RWPE2 (cell line): ENCODE data around the gene MC3R.

ENCODE experiments used
- ATAC-seq: fragments of 200-7000 bp; cut with Tn5 transposase; 3 replicates; pipeline ENCODE4 v1.9.1; 2021; ENCODE audit warnings: low read depth
- DNase-seq: peaks from one replicate; pipeline ENCODE4 v3.0.0-alpha.2; 2020; ENCODE audit warnings: low spot score
- H3K27ac ChIP-seq: fragments of 450-650 bp; 2 replicates; pipeline ENCODE4 v1.5.1; 2017; ENCODE audit warnings: mild to moderate bottlenecking; ENCODE audit not compliant: poor library complexity, severe bottlenecking
- H3K27me3 ChIP-seq: fragments of 250-450 bp; sonication (Bioruptor Pico); 2 replicates; pipeline ENCODE4 v1.5.1; 2021; ENCODE audit warnings: mild to moderate bottlenecking, moderate library complexity; ENCODE audit not compliant: insufficient read depth, poor library complexity, severe bottlenecking
- H3K36me3 ChIP-seq: fragments of 250-450 bp; sonication (Bioruptor Pico); 2 replicates; pipeline ENCODE4 v1.5.1; 2020; ENCODE audit warnings: low read depth, mild to moderate bottlenecking, moderate library complexity
- H3K4me1 ChIP-seq: fragments of 250-450 bp; sonication (Bioruptor Pico); 2 replicates; pipeline ENCODE4 v1.5.1; 2021; ENCODE audit warnings: mild to moderate bottlenecking, moderate library complexity; ENCODE audit not compliant: insufficient read depth, poor library complexity, severe bottlenecking
- H3K4me3 ChIP-seq: fragments of 250-450 bp; sonication (Bioruptor Pico); 2 replicates; pipeline ENCODE4 v1.5.1; 2021; ENCODE audit warnings: mild to moderate bottlenecking, moderate library complexity; ENCODE audit not compliant: severe bottlenecking
- H3K9me3 ChIP-seq: fragments of 250-450 bp; sonication (Bioruptor Pico); 2 replicates; pipeline ENCODE4 v1.5.1; 2021; ENCODE audit warnings: mild to moderate bottlenecking, moderate library complexity; ENCODE audit not compliant: severe bottlenecking
- TF ChIP-seq, protein P1 (sequence below): fragments of 450-650 bp; IDR thresholded peaks from one replicate; pipeline ENCODE4 v1.5.1; 2017; ENCODE audit warnings: mild to moderate bottlenecking, moderate library complexity; ENCODE audit not compliant: poor library complexity, severe bottlenecking

Gene MC3R

DNA sequence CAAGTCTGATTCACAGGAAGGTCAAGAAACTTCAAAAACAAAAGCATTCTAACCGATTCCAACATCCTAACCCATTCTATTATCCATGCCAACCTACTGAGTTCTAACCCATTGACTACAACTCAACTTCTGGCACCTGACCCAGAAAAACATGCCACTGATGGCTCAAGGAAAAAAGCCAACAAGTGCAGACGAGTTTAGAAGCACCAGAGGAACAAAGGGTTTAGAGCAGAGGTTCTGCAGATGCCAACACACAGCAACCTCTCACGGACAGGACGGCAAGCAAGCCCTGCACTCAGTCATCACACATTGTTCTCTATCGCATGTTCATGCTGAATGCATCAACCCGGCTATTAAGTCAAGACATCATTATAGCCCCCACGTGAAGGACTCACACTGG is 25.2 kb upstream of the MC3R start:
- peak overlapping the region; percentile 98 for H3K27ac ChIP-seq
- ATAC-seq: peak; percentile 74
- no peaks in the 10 kb centered on the region for H3K36me3 ChIP-seq
- H3K4me3 ChIP-seq: no peak overlapping the region
- no peaks in the 10 kb centered on the region for H3K27me3 ChIP-seq
- peaks cover 11% of the 10 kb centered on the region for H3K9me3 ChIP-seq
- peak; percentile 95 for DNase-seq
- TF ChIP-seq, protein P1, sequence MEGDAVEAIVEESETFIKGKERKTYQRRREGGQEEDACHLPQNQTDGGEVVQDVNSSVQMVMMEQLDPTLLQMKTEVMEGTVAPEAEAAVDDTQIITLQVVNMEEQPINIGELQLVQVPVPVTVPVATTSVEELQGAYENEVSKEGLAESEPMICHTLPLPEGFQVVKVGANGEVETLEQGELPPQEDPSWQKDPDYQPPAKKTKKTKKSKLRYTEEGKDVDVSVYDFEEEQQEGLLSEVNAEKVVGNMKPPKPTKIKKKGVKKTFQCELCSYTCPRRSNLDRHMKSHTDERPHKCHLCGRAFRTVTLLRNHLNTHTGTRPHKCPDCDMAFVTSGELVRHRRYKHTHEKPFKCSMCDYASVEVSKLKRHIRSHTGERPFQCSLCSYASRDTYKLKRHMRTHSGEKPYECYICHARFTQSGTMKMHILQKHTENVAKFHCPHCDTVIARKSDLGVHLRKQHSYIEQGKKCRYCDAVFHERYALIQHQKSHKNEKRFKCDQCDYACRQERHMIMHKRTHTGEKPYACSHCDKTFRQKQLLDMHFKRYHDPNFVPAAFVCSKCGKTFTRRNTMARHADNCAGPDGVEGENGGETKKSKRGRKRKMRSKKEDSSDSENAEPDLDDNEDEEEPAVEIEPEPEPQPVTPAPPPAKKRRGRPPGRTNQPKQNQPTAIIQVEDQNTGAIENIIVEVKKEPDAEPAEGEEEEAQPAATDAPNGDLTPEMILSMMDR: no peak
- peaks cover 42% of the 10 kb centered on the region for H3K4me1 ChIP-seq

DNA sequence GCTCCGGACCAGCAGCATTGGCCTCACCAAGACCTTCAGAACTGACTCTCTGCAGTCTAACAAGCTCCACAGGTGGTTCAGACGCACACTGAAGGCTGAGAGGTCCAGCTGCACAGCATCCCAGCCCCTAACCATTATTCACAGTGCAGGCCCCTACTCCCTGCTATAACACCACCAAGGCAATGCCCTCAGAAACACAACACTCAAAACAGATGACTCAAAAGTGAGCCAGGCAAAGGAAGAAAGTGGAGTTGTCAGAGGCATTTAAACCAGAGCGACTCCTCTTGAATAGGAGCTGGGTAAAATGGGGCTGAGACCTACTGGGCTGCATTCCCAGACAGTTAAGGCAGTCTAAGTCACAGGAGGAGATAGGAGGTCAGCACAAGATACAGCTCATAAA is 20.5 kb upstream of the MC3R start:
- DNase-seq (no peak), ATAC-seq (no peak)
- H3K36me3 ChIP-seq: no peaks in the 10 kb centered on the region
- H3K9me3 ChIP-seq: no peaks in the 10 kb centered on the region
- H3K27me3 ChIP-seq: no peaks in the 10 kb centered on the region
- TF ChIP-seq, protein P1: no peak
- peaks cover 32% of the 10 kb centered on the region for H3K4me1 ChIP-seq
- no peak overlapping the region for H3K27ac ChIP-seq
- no peak overlapping the region for H3K4me3 ChIP-seq

DNA sequence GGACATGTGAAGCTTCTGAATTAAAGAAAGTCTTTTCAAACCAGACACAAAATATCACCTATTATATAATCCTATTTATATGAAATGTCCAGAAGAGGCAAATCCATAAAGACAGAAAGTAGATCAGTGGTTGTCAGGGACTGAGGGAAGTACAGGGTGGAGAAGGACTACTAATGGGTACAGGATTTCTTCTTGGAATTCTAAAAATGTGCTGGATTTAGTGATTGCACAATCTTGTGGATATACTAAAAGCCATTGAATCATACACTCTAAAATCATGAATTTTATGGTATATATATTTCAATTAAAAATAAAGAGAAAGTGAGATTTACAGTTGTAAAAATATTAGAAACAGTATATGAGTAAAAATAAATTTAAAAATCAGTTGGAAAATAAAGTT is 18.7 kb upstream of the MC3R start:
- Histone ChIP-seq H3K27me3 (no peaks in the 10 kb centered on the region), H3K36me3 (no peaks in the 10 kb centered on the region), H3K9me3 (no peaks in the 10 kb centered on the region), H3K27ac (peak overlapping the region; percentile 67), H3K4me1 (peaks cover 18% of the 10 kb centered on the region), H3K4me3 (no peak overlapping the region)
- DNase-seq (no peak), ATAC-seq (peak; percentile 94)
- TF ChIP-seq, protein P1: no peak

DNA sequence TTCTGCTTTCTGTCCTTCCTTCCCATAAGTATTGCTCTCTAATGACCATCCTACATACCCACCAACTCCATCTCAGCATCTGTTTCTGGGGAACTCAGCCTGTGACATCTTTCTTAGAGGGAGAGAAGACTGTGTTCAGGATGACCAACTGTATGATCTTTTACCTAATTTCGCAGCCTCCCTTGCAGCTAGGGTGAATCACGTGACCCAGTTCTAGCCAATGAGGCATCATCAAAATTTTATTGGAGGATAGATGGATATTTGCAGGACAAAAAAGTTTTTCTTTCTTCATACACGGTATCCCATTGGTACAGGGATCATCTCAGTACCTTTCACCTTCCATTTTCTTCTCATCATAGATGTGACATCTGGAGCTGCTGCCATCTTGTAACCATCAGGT is 14.4 kb upstream of the MC3R start:
- Histone ChIP-seq H3K27me3 (peaks cover 2% of the 10 kb centered on the region), H3K36me3 (no peaks in the 10 kb centered on the region), H3K9me3 (peaks cover 10% of the 10 kb centered on the region), H3K4me1 (peaks cover 12% of the 10 kb centered on the region), H3K27ac (no peak overlapping the region), H3K4me3 (no peak overlapping the region)
- TF ChIP-seq, protein P1: no peak
- DNase-seq (no peak), ATAC-seq (no peak)

DNA sequence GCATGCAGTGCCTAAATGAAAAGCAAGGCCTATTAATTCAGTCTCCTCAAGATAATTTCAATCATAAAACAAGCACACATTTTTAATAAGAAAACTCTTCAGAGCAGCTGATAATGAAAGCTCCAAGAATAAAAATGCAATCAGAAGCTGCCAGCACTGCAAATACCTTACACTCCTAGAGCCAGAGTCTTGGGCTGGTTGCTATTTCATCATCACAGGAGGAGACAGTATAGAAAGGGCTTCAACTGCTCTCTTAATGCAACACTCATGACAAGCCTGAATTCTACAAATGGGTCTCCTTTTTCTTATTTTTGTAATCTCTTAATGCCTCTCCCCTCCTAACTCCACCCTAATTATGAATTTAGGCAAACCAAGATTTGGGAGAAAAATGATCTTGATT is 11.2 kb upstream of the MC3R start:
- TF ChIP-seq, protein P1: no peak
- ATAC-seq: no peak

More for the DNA sequence above, 11.2 kb upstream of the MC3R start:
- DNase-seq: no peak
- H3K4me1 ChIP-seq: no peaks in the 10 kb centered on the region
- no peak overlapping the region for H3K4me3 ChIP-seq
- H3K36me3 ChIP-seq: no peaks in the 10 kb centered on the region
- H3K9me3 ChIP-seq: peaks cover 10% of the 10 kb centered on the region
- no peak overlapping the region for H3K27ac ChIP-seq
- H3K27me3 ChIP-seq: peaks cover 5% of the 10 kb centered on the region
